Measurements from ENCODE around the gene RYR2.

Gene RYR2

DNA sequence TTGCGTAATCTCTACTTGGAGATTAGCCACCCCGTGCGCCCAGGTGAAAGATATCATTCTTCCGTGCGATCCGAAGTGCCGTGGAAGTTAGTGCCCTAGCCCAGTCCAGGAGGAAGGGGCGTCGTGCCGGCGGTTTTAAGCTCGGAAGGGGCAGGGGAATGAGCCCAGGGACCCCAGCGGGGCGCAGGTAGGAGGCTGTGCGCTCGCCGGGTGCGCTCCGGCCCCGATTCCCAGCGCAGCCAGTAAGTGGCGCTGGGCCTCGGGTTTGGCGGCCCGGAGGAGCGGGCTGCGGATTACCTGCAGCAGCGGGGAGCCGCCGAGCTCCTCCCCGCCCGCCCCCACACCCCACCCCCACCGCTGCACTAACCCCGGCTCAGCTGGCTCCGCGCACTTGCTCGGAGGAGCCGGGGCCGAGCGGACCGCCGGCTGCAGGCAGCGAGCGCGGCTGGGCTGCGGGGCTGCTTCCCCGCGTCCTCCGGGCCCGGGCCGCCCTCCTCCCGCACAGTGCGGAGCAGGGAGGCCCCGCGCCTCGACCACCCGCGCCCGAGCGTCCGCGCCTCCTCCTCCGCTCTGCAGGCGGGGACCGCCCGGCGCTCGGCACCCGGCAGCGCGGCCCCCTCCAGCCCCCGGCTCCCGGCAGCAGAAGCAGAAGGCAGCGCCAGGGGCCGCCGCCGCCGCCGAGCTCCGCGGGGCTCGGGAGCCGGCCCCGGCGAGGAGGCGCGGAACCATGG, at the start of gene RYR2:
Gene RYR2, plus strand, starts transcription at position 390 of the 731 bp plus-strand sequence. Its CDS starts 338 bp downstream, at position 728.
- peak; percentile 88 for DNase-seq (ENCODE audit: extremely low spot score)
- ChIA-PET POLR2A (no interaction called here), CTCF (interaction anchor here (0.5 to 1.5 kb wide), 7 partner anchors 58 to 522 kb away, joined by 3 to 8 read pairs (median 3); no protein-coding TSS in a partner anchor)
- TF ChIP-seq PKNOX1 (IDR thresholded peaks at IDR 0.05), result no peak
- TF ChIP-seq FOXK2 (IDR thresholded peaks at IDR 0.05), result no peak
- no peak for TF ChIP-seq SP1 (IDR thresholded peaks at IDR 0.05)
- TF ChIP-seq CTBP1 (IDR thresholded peaks at IDR 0.05; ENCODE audit: borderline replicate concordance), result no peak
- TF ChIP-seq NFRKB (IDR thresholded peaks at IDR 0.05), result no peak
- TF ChIP-seq L3MBTL2 (conservative IDR thresholded peaks at IDR 0.05), result no peak
- TF ChIP-seq FOXM1 (IDR thresholded peaks at IDR 0.05; ENCODE audit: borderline replicate concordance), result peak; percentile 71
- TF ChIP-seq LEF1 (IDR thresholded peaks at IDR 0.05; ENCODE audit: borderline replicate concordance), result 0 out of 2 replicates have a peak, but pooled peaks have one; percentile 70
- no peak for TF ChIP-seq BHLHE40 (IDR thresholded peaks at IDR 0.05; ENCODE audit: borderline replicate concordance)
- no peak for TF ChIP-seq SUZ12 (IDR thresholded peaks at IDR 0.05)
- no peak for TF ChIP-seq TARDBP (IDR thresholded peaks at IDR 0.05)
- peak; percentile 62; the same call in 1 of the 2 replicates for TF ChIP-seq ARNT (IDR thresholded peaks at IDR 0.05)
- TF ChIP-seq HDGF (IDR thresholded peaks at IDR 0.05; ENCODE audit: borderline replicate concordance), result no peak
- no peak for TF ChIP-seq FOXA1 (IDR thresholded peaks at IDR 0.05)

- no peak for TF ChIP-seq ZNF384 (IDR thresholded peaks at IDR 0.05)
- TF ChIP-seq SUZ12 (IDR thresholded peaks at IDR 0.05), result no peak
- DNase-seq (ENCODE audit: extremely low spot score), result no peak
- ChIA-PET POLR2A (no interaction called here), CTCF (no interaction called here)
These were observed 49.5 kb upstream of the RYR2 start for GRCh38 chr1:236992449-236992848.

GRCh38 chr1:236994450-236994849, 47.5 kb upstream of the RYR2 start:
- DNase-seq (ENCODE audit: extremely low spot score), result no peak
- CTCF ChIA-PET, result no interaction called here
- POLR2A ChIA-PET, result no interaction called here
- TF ChIP-seq L3MBTL2 (conservative IDR thresholded peaks at IDR 0.05) (no peak), SP1 (IDR thresholded peaks at IDR 0.05) (no peak), HDGF (IDR thresholded peaks at IDR 0.05; ENCODE audit: borderline replicate concordance) (no peak), LEF1 (IDR thresholded peaks at IDR 0.05; ENCODE audit: borderline replicate concordance) (no peak), SUZ12 (IDR thresholded peaks at IDR 0.05) (no peak), BHLHE40 (IDR thresholded peaks at IDR 0.05; ENCODE audit: borderline replicate concordance) (no peak), CTBP1 (IDR thresholded peaks at IDR 0.05; ENCODE audit: borderline replicate concordance) (no peak), FOXM1 (IDR thresholded peaks at IDR 0.05; ENCODE audit: borderline replicate concordance) (no peak), ZNF384 (IDR thresholded peaks at IDR 0.05) (no peak), PKNOX1 (IDR thresholded peaks at IDR 0.05) (no peak), ELF4 (IDR thresholded peaks at IDR 0.05) (no peak), ARNT (IDR thresholded peaks at IDR 0.05) (no peak), NFRKB (IDR thresholded peaks at IDR 0.05) (no peak), FOXA1 (IDR thresholded peaks at IDR 0.05) (no peak), FOXK2 (IDR thresholded peaks at IDR 0.05) (no peak), TARDBP (IDR thresholded peaks at IDR 0.05) (no peak)

GRCh38 chr1:236997361-236997760, 44.6 kb upstream of the RYR2 start:
- POLR2A ChIA-PET, result no interaction called here
- no peak for TF ChIP-seq ZNF384 (IDR thresholded peaks at IDR 0.05)
- no peak for TF ChIP-seq SUZ12 (IDR thresholded peaks at IDR 0.05)
- TF ChIP-seq FOXK2 (IDR thresholded peaks at IDR 0.05), result no peak
- no peak for TF ChIP-seq ARNT (IDR thresholded peaks at IDR 0.05)
- TF ChIP-seq TARDBP (IDR thresholded peaks at IDR 0.05), result no peak
- no peak for TF ChIP-seq FOXA1 (IDR thresholded peaks at IDR 0.05)
- no peak for TF ChIP-seq ELF4 (IDR thresholded peaks at IDR 0.05)
- TF ChIP-seq SP1 (IDR thresholded peaks at IDR 0.05), result no peak
- no peak for TF ChIP-seq NFRKB (IDR thresholded peaks at IDR 0.05)
- TF ChIP-seq BHLHE40 (IDR thresholded peaks at IDR 0.05; ENCODE audit: borderline replicate concordance), result no peak
- TF ChIP-seq L3MBTL2 (conservative IDR thresholded peaks at IDR 0.05), result no peak
- TF ChIP-seq FOXM1 (IDR thresholded peaks at IDR 0.05; ENCODE audit: borderline replicate concordance), result no peak
- TF ChIP-seq CTBP1 (IDR thresholded peaks at IDR 0.05; ENCODE audit: borderline replicate concordance), result no peak
- TF ChIP-seq LEF1 (IDR thresholded peaks at IDR 0.05; ENCODE audit: borderline replicate concordance), result no peak
- no peak for TF ChIP-seq HDGF (IDR thresholded peaks at IDR 0.05; ENCODE audit: borderline replicate concordance)
- TF ChIP-seq PKNOX1 (IDR thresholded peaks at IDR 0.05), result no peak

DNA sequence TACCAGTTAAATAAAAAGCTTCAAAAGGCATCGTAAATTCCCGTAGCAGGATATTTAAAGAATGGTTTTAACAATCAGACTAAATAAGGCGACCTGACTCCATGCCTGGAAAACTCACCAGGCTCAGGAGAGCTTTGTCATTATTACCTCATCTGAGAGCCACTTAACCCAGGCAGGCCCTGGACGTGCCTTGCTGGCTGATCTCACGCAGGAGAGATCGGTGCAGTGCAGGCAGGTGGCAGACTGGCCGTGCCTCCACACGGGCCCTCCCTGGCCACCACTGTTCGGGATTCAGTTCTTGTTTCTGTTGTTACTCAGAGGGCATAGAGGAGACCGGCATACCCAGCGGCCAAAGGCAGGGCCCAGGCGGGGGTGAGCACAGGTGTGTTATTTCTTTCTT, 44.1 kb upstream of the RYR2 start:
- POLR2A ChIA-PET, result no interaction called here
- no peak for TF ChIP-seq HDGF (IDR thresholded peaks at IDR 0.05; ENCODE audit: borderline replicate concordance)
- TF ChIP-seq ELF4 (IDR thresholded peaks at IDR 0.05), result no peak
- no peak for TF ChIP-seq L3MBTL2 (conservative IDR thresholded peaks at IDR 0.05)
- TF ChIP-seq BHLHE40 (IDR thresholded peaks at IDR 0.05; ENCODE audit: borderline replicate concordance), result no peak
- no peak for TF ChIP-seq CTBP1 (IDR thresholded peaks at IDR 0.05; ENCODE audit: borderline replicate concordance)
- TF ChIP-seq SP1 (IDR thresholded peaks at IDR 0.05), result no peak
- no peak for TF ChIP-seq SUZ12 (IDR thresholded peaks at IDR 0.05)
- no peak for TF ChIP-seq PKNOX1 (IDR thresholded peaks at IDR 0.05)
- no peak for TF ChIP-seq FOXM1 (IDR thresholded peaks at IDR 0.05; ENCODE audit: borderline replicate concordance)
- no peak for TF ChIP-seq ZNF384 (IDR thresholded peaks at IDR 0.05)
- TF ChIP-seq ARNT (IDR thresholded peaks at IDR 0.05), result no peak
- TF ChIP-seq TARDBP (IDR thresholded peaks at IDR 0.05), result no peak
- no peak for TF ChIP-seq NFRKB (IDR thresholded peaks at IDR 0.05)
- TF ChIP-seq LEF1 (IDR thresholded peaks at IDR 0.05; ENCODE audit: borderline replicate concordance), result no peak
- CTCF ChIA-PET, result interaction anchor here (0.9 to 1.3 kb wide), 3 partner anchors 13 to 16 kb away, joined by 3 to 4 read pairs (median 3); no protein-coding TSS in a partner anchor
- DNase-seq (ENCODE audit: extremely low spot score), result no peak

More at GRCh38 chr1:236997361-236997760, 44.6 kb upstream of the RYR2 start:
- no peak for DNase-seq (ENCODE audit: extremely low spot score)
- CTCF ChIA-PET, result interaction anchor here (0.9 to 1.3 kb wide), 3 partner anchors 13 to 15 kb away, joined by 3 to 4 read pairs (median 3); no protein-coding TSS in a partner anchor

All from HEK293T (cell line).